Forelimb muscle (tissue), 1 donor: ENCODE results near the gene ARFGAP1. TPM values are rescaled to one million over a fixed set of nuclear protein-coding genes. Genes with fewer than 3 reads are reported as not detected.
A peak's percentile ranks its signal among the peaks of the same experiment; 100 is the strongest.

ENCODE experiments used
- DNase-seq: peaks from one replicate; pipeline ENCODE4 v3.0.0-alpha.2; 2013; ENCODE audit warnings: low read depth
- polyA plus RNA-seq: library from polyadenylated mRNA; unstranded; fragments of 120-200 nt; gene quantifications from one replicate; pipeline ENCODE4 v1.2.1, GENCODE V29; 2013; ENCODE audit not compliant: insufficient read length

The ARFGAP1 gene
- polyA plus RNA-seq, 1 donor, result 76.0 TPM

DNA sequence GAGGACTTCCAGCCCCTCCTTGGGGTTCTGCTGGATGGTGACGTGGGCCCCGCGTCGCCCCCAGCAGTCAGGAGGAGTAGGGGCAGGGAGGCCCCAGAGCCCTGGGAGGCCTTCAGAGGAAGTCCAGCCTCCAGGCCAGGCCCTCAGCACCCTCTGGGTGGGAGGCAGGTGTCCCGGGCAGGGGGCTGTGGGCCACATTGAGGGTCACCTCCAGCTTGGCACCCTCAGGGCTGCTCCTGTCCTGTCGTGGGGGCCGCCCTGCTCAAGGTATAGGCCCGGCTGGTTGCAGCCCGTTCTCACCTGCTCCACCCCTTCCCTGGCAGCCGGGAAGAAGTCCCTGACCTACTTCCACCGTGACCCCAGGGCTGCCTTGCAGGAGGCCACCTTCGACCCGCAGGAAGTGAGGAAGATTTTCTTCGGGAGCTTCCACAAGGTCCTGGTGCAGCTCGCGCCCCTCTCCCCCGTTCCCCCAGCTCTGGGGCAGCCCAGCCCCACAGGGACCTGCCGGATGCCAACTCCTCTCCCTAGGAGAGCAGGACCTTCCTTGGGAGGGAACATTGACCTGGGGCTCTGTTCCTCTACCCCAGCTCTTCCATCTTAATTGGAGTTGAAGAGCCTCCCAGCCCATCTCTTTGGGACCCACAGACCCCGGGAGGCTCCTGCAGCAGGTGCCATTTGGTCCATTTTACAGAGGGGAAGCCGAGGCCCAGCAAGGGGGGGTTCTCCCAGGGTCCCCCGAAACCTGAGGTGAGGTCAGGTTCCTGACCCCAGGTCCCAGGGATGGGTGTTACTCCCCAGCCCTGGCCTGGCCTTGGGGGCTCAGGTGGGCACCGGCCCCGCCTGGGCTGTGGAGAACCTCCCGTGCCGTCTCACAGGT, 46.8 kb downstream of the ARFGAP1 start:
- DNase-seq, result no peak

- DNase-seq, result no peak
Measured at GRCh38 chr20:63320041-63320511, 47.5 kb downstream of the ARFGAP1 start.

- no peak for DNase-seq
Measured at GRCh38 chr20:63320616-63321147, 48.1 kb downstream of the ARFGAP1 start.

GRCh38 chr20:63321148-63321831, 48.7 kb downstream of the ARFGAP1 start:
- peak; percentile 11 for DNase-seq

- no peak for DNase-seq
Measured at GRCh38 chr20:63322146-63322932, 49.7 kb downstream of the ARFGAP1 start.

- no peak for DNase-seq
Measured at GRCh38 chr20:63322933-63323273, 50.3 kb downstream of the ARFGAP1 start.

- peak; percentile 26 for DNase-seq
Measured at GRCh38 chr20:63323357-63323981, 50.9 kb downstream of the ARFGAP1 start.

DNA sequence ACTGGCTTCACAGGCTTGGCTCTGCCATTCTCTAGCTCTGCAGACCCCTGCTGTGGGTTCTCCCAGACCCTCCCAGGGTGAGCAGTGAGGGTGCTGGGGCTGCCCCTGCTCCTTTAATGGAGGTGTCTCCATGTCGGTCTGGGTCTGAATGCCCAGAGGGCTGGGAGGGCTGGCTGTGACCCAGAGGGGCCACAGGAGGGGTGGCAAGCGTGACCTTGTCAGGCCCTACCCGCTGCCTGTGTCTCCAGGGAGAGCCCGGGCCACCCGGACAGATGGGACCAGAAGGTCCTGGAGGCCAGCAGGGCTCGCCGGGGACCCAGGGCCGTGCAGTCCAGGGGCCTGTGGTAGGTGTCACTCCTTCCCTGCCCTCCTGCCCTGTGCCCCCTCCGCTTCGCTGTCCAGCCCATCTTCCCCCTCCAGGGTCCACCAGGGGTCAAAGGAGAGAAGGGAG, 52.4 kb downstream of the ARFGAP1 start:
- no peak for DNase-seq

GRCh38 chr20:63325554-63326313, 53.1 kb downstream of the ARFGAP1 start:
- DNase-seq, result no peak

- no peak for DNase-seq
Measured at GRCh38 chr20:63326314-63327230, 54.0 kb downstream of the ARFGAP1 start.

DNA sequence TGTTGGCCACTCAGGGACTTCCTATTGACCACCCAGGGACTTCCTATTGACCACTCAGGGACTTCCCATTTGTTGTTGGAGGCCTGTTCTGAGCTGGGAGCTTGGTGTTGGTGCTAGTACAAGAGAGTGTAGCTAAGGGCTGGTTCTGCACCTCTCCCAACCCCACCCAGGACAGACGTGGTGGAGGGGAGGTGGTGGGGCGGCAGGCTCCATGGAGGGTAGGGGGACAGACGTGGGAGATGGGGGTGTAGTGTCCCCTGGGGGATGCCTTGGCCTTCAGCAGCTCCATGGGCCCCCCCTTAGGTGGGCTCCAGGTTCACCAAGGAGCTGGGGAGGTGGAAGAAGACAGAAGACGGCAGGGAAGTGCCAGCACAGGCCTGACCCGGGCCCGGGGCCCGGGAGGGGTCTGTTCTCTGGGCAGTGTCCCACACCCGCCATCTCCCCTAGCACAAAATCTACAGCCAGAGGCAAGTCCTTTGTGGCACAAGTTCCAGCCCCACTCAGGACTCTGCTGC, 54.7 kb downstream of the ARFGAP1 start:
- DNase-seq, result no peak

- DNase-seq, result no peak
Measured at GRCh38 chr20:63328026-63328700, 55.5 kb downstream of the ARFGAP1 start.

DNA sequence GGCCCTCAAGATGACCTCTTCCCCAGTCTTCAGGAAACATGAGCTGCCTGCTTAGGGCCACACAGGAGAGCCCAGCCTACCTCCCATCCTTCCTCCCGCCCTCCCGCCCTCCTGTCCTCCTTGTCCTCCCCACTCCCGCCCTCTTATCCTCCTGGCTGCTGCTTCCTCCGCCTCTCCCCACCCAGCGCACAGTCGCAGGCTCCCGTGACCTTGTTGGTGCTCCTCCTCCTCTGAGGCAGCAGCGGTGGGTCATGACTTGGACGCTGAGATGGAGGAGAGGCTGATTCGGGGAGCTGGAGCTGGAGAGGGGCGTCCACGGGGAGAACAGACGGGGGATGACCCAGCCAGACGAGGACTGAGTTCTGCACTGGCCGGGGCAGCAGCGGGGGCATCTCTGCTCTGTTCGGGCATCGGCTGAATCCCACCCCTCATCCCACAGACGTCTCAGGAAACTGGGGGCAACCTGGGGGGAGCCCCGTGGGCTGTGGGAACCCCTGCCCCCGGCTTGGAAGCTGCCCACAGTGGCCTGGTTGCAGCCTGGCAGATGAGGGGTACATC, 56.2 kb downstream of the ARFGAP1 start:
- DNase-seq, result no peak

DNA sequence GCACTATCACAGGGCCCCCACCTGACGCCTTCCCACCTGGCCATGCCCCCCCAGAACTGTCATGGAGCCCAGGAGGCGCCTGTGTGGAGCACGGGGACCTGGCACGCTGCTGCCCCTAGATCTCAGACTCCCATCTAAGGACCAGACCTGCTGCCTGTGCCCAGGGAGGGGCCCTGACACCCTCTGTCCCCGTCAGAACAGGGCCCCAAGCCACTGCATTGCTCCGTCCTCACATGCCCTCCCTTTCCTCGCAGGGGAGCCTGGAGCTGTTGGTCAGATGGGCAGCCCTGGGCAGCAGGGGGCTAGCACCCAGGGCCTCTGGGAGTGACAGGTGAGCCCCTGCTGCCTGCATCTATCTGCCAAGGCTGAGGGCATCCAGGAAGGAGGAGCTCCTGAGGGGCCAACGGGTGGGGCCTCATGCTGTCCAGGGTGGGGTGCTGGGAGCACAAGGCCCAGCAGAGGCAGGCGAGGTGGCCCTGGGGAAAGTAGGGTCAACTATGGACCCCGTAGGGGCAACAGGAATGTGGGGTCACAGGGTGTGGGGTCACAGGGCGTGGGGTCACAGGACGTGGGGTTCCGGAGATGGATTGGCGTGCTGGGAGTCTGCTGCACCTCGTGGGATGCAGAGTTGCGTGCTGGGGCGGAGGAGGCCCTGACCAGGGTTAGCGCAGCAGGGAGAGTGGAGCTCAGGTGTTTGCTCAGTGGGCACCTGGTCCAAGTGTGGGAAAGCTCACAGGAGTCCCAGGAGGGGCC, 56.9 kb downstream of the ARFGAP1 start:
- no peak for DNase-seq

DNA sequence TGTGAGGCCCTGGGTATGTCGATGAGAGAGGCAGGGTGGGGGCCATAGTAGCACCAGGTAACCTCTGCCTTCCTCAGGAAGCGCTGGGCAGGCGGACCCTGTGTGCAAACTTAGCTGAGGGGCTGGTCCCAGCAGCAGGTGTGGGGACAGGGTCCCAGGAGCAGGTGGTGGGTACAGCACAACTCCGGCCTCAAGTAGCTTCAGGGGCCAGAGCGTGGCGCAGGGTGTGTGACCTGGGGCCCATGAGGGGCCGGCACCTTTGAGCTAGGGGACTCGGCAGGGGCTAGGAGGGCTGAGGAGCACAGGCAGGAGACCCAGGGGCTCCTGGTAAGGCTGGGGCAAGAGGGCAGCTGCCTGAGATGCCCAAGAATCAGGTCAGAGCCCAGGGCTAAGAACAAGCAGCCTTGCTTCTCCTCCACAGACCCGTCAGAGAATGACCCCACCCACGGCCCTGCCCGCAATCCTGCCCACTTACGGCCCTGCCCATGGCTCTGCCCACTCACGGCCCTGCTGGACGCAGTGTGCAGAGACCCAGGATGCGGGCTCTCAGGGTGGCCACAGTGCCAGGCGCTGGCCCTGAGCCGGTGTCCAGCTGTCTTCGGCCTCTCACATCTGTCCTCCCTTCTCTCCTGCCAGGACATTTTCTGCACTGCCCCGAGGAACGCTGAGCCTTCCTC, 57.6 kb downstream of the ARFGAP1 start:
- no peak for DNase-seq

GRCh38 chr20:63330940-63331339, 58.3 kb downstream of the ARFGAP1 start:
- no peak for DNase-seq
